ENCODE results near the gene FES. TPM values are rescaled to one million over a fixed set of nuclear protein-coding genes. Genes with fewer than 3 reads are reported as not detected.

Gene FES
- total and polyA plus RNA-seq, 2 of the 13 experiments (the other 11 are each of a cell fraction or from before 2014, with no cell fraction given) = 4.0 to 9.5 TPM

GRCh38 chr15:90931828-90932659 is 47.7 kb downstream of the FES start, which contains the start of gene HDDC3 (continued):
- TF ChIP-seq ATF4 (CRISPR knock-in tag; IDR thresholded peaks at IDR 0.05) (no peak), ZBTB25 (CRISPR knock-in tag; IDR thresholded peaks at IDR 0.05) (peak; percentile 62; the same call in 1 of the 2 replicates), ZNF883 (CRISPR knock-in tag; IDR thresholded peaks at IDR 0.05; ENCODE audit: not compliant biosample characterization) (peak; percentile 30), TSC22D2 (CRISPR knock-in tag; IDR thresholded peaks at IDR 0.05; ENCODE audit: borderline replicate concordance) (no peak; the same call in 1 of the 2 replicates), ZNF7 (CRISPR knock-in tag; IDR thresholded peaks at IDR 0.05) (0 out of 2 replicates have a peak, but pooled peaks have one; percentile 30), ZFP91 (CRISPR knock-in tag; IDR thresholded peaks at IDR 0.05; ENCODE audit: borderline replicate concordance) (peak; percentile 87), TOE1 (CRISPR knock-in tag; IDR thresholded peaks at IDR 0.05) (no peak), RFX1 (IDR thresholded peaks at IDR 0.05) (no peak), RFXAP (CRISPR knock-in tag; IDR thresholded peaks at IDR 0.05; ENCODE audit: borderline replicate concordance) (no peak), HDAC1 (CRISPR knock-in tag; IDR thresholded peaks at IDR 0.05) (peak; percentile 87), KLF9 (CRISPR knock-in tag; IDR thresholded peaks at IDR 0.05; ENCODE audit: low read depth) (0 out of 2 replicates have a peak, but pooled peaks have one; percentile 44), ZNF552 (CRISPR knock-in tag; IDR thresholded peaks at IDR 0.05; ENCODE audit: borderline replicate concordance) (no peak), ZBTB38 (CRISPR knock-in tag; IDR thresholded peaks at IDR 0.05) (peak; percentile 85), HOXA5 (CRISPR knock-in tag; IDR thresholded peaks at IDR 0.05) (peak; percentile 40; the same call in 1 of the 2 replicates), PRDM15 (CRISPR knock-in tag; IDR thresholded peaks at IDR 0.05) (no peak), ZNF816 (CRISPR knock-in tag; IDR thresholded peaks at IDR 0.05; ENCODE audit: borderline replicate concordance) (no peak), KAT7 (CRISPR knock-in tag; IDR thresholded peaks at IDR 0.05; ENCODE audit: borderline replicate concordance) (peak; percentile 48; the same call in 1 of the 2 replicates), SNAI1 (CRISPR knock-in tag; IDR thresholded peaks at IDR 0.05; ENCODE audit: borderline replicate concordance) (peak; percentile 92; the same call in 1 of the 2 replicates), MAFK (conservative IDR thresholded peaks at IDR 0.05 in 1 of 2, IDR thresholded peaks at IDR 0.05 in 1 of 2; ENCODE audit: low read length in 2 of 2) (no peak), FOXP1 (IDR thresholded peaks at IDR 0.05) (no peak), FOXP1 (CRISPR knock-in tag; IDR thresholded peaks at IDR 0.05) (no peak)

Measured in HepG2 (cell line).